ENCODE results near the gene ASGR1.

DNA sequence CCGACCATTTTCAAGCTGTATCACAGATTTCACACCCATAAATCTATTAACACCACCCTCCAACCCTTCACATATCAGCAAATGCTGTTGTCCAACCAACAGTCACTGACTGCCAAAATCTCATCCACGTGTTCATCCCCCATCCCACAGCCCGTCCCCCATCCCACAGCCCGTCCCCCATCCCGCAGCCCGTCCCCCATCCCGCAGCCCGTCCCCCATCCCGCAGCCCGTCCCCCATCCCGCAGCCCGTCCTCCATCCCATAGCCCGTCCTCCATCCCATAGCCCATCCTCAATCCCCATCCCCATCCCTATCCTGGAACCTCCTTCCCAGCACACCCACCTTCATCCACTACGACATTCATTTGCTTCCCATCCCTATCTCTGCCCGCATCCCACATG, 26.4 kb upstream of the ASGR1 start:
- TF ChIP-seq POLR2A (IDR thresholded peaks at IDR 0.05) = no peak
- TF ChIP-seq, protein P1, sequence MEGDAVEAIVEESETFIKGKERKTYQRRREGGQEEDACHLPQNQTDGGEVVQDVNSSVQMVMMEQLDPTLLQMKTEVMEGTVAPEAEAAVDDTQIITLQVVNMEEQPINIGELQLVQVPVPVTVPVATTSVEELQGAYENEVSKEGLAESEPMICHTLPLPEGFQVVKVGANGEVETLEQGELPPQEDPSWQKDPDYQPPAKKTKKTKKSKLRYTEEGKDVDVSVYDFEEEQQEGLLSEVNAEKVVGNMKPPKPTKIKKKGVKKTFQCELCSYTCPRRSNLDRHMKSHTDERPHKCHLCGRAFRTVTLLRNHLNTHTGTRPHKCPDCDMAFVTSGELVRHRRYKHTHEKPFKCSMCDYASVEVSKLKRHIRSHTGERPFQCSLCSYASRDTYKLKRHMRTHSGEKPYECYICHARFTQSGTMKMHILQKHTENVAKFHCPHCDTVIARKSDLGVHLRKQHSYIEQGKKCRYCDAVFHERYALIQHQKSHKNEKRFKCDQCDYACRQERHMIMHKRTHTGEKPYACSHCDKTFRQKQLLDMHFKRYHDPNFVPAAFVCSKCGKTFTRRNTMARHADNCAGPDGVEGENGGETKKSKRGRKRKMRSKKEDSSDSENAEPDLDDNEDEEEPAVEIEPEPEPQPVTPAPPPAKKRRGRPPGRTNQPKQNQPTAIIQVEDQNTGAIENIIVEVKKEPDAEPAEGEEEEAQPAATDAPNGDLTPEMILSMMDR (IDR thresholded peaks at IDR 0.05) = no peak
